A549 treated with RU486 at 1 μM for 4 hours (cell line): ENCODE results near the gene UBQLN2. TPM values are rescaled to one million over a fixed set of nuclear protein-coding genes. Genes with fewer than 3 reads are reported as not detected.

Experiments used
- total RNA-seq: library from RNA; stranded (reverse); fragments of 200-300 nt; extraction: Qiagen RNA extraction; gene quantifications from 5 replicates; pipeline ENCODE4 v1.2.3, GENCODE V29; 2022; ENCODE audit warnings: low read depth

Gene UBQLN2
- 17.9 to 24.7 TPM (median 23.5 TPM) in 5 replicates for total RNA-seq

GRCh38 chrX:56563231-56564161 lies at the start of gene UBQLN2:
Gene UBQLN2 (plus strand): TSS chrX:56563627. CDS start chrX:56563874, 247 bp downstream.

Other genes with a start within 250 kb of the UBQLN2 start
- gene NBDY, start 165.6 kb downstream of the UBQLN2 start, total RNA-seq = 52.9 to 64.4 TPM (median 58.0 TPM) in 5 replicates